Superior temporal gyrus (tissue), 1 donor: Measurements from ENCODE around the gene ADARB2.

Experiments used
- DNase-seq: peaks from one replicate; pipeline ENCODE4 v3.0.0-alpha.2; 2016; ENCODE audit errors: extremely low spot score

ADARB2 gene

DNA sequence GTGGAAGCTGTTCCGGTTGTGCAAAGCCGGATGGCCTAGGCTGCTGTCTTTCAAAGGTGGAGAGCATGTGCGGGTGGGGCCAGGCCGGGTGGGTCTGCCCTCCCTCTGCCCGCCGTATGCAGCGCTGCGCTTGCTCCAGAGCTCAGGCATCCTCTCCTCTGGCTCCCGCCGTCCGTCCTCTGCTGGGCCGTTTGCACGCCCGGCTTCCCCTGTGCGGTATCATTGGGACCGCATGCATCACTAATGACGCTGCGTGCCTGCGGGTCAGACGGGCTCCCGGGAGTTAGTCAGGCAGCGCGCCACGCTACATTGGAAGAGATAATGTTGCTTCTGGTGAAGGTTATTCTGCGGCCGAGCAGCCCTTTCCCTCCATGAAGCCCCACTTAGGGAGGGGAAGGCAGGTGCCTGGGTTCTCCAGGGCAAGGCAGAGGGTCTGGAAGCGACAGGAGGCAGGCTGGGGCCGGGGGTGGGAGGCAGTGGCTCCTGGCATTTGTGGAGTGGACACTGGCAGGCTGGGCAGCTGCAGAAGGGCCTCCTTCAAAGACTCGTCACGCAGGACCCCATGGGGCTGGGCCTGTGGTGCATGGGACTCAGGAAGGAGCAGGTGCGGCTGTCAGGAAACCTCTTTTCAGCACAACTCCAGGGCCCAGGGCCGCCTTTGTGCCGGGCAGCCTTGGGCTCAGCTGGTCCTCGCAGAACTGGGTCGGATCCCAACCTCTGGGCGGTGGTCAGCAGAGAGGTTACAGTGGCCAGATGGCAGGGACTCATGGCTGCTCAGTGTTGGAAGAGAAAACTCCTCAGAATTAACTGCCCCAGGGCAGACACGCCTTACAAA lies 362.6 kb downstream of the ADARB2 start:
- DNase-seq: no peak

- no peak for DNase-seq
Observed at GRCh38 chr10:1373287-1373686, 364.0 kb downstream of the ADARB2 start.

DNA sequence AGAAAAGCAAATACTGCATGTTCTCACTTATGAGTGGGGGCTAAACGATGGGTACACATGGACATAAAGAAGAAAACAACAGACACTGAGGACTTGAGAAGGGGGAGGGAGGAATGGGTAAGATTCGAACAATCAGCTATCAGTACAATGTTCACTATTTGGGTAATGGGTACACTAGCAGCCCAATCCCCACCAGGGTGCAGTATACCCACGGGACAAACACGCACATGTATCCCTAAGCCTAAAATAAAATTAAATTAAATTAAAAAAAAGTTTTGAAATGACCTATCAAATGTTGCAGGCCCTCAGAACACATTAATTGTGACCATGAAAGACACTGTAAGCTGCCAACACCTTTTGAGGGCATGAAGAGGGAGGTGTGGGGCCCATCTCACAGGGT lies 365.1 kb downstream of the ADARB2 start:
- DNase-seq: no peak

DNA sequence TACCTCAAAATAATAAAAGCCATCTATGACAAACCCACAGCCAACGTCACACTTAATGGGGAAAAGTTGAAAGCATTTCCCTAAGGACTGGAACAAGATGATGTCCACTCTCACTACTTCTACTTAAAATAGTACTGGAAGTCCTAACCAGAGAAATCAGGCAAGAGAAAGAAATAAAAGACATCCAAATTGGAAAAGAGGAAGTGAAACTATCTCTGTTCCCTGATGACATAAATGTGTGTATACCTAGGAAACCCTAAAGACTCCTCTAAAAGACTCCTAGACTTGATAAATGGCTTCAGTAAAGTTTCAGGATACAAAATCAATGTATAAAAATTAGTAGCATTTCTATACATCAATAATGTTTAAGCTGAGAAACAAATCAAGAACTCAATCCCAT lies 367.0 kb downstream of the ADARB2 start:
- no peak for DNase-seq

DNA sequence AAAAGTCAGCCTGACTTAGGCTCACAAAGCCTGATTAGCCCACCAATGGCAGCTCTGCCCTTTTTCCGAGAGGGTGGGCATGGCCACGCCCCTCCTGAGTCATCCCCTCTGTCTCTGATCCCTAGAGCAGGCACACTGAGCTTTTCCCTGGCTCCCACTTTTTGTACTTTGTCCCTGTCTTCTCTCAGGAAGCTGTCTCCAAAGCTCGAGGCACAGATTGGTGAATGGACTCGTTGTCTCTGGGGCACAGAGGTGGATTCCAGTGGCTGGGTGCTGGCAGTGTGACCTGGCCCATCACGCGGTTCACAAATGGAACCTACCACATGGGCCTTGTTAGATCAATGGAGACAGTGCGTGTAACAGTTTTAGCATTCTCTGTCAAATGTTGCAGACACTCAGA lies 367.7 kb downstream of the ADARB2 start:
- DNase-seq: no peak

DNA sequence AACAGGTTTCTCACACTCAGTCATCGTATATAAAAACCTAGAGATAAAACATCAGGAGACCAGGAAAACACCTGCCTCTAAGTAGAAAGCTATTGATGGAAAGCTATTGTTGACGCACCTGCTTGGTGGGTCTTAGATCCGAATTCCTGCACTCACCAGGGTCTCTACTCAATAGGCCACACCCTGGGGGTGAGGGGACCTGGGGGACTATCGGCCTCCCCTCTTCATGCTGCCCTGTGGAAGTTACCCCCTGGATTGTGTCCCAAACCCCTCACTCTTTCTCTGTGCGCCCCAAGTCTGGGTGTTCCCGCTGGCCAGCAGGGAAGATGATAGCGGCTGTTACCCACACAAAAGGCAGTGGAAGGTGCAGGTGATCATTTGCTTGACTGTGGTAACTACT lies 368.1 kb downstream of the ADARB2 start:
- no peak for DNase-seq

- DNase-seq: no peak
Observed at GRCh38 chr10:1368842-1369171, 368.5 kb downstream of the ADARB2 start.

GRCh38 chr10:1367938-1368841 lies 369.1 kb downstream of the ADARB2 start:
- DNase-seq: no peak

DNA sequence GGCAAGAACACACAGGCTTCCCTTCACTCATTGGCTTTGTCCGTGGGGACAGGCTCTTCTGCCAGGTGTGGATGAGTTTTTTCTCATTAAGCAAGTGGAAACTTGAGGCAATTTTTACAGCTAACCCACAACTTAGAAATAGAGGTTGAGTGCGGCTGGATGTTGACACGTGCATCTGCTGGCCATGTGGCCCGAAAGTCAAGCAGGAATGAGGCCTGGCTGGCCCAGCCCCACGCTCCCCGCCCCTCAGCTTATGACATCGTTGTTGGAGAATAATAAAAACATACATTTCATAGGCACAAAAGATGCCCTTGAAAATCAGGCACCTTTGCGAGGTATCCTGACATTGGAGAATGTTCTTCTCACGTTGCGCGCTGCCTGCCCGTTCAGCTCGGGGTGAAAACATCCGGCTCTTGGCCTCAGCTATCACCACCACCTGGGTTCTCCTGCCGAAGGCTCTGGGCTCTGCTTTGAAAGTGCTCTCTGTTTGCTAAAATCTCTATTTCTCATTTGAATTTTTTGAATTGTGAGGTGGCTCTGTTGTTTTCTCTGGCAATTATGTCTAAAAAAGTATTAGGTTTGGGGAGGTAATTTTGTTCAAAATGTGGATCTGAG lies 370.4 kb downstream of the ADARB2 start:
- no peak for DNase-seq

- DNase-seq: no peak
Observed at GRCh38 chr10:1366322-1366691, 371.0 kb downstream of the ADARB2 start.

DNA sequence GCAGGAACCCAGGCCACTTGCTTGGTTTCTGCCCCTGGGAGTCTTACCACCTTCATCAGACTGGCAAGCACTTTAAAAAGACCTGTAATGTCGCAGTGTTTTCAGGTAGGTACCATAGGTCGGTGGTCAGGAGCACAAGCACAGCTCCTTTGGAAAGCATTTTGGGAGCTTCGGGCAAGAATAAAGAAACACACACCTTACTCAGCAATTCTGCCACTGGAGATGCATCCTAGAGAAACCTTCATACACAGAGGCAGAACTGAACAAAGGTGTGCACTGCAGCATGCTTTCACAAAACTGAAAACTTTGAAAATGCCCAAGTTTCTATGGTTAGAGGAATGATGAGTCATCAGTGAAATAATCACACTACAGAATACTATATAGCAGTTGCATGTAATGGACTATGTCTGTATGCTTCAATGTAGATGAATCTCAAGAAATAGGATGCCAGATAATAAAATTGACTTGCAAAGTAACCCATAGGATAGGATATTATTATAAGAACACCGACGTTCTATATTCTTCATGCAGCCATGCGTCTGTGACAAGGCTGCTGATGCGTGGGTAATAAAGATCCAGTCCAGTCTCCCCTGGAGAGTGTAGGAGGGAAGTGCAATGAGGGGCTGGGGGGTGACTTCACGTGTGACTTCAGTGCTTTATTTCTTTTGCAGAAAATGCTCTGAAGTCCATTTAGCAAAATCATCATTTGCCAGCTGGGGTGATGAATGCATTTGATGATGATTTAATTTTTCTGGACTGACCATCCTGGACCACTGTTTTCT lies 371.6 kb downstream of the ADARB2 start:
- DNase-seq: no peak

GRCh38 chr10:1364151-1364910 lies 373.0 kb downstream of the ADARB2 start:
- DNase-seq: no peak

DNA sequence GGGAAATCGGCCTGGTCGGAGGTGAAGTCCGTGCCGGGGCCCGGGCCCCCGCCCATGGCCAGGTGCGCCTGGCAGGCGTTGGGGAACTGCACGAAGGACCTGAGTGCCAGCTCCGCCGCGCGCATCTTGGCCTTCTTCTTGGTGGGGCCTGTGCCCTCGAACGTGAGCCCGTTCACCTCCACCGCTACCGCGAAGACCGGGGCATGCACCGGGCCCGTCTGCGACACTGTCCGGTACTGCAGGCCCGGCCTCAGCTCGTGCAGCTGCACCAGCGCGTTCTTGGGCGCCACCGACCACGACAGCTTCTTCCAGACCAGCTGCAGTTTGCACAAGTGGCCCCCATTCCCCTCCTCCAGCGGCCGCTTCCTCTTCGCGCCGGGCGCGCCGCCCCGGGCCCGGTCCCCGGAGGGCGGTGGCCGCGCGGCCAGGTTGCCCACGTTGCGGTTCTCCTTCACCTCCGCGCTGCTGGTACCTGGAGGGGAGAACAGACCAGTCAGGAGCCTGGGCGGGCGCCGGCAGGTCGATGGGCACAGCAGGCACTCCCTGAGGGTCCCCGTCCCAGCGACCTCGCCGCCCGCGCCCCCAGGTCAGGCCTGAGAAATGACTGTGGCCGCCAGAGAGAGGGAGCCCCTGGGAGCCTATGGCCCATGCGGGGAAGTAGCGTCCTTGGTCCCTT lies 373.7 kb downstream of the ADARB2 start:
- no peak for DNase-seq

DNA sequence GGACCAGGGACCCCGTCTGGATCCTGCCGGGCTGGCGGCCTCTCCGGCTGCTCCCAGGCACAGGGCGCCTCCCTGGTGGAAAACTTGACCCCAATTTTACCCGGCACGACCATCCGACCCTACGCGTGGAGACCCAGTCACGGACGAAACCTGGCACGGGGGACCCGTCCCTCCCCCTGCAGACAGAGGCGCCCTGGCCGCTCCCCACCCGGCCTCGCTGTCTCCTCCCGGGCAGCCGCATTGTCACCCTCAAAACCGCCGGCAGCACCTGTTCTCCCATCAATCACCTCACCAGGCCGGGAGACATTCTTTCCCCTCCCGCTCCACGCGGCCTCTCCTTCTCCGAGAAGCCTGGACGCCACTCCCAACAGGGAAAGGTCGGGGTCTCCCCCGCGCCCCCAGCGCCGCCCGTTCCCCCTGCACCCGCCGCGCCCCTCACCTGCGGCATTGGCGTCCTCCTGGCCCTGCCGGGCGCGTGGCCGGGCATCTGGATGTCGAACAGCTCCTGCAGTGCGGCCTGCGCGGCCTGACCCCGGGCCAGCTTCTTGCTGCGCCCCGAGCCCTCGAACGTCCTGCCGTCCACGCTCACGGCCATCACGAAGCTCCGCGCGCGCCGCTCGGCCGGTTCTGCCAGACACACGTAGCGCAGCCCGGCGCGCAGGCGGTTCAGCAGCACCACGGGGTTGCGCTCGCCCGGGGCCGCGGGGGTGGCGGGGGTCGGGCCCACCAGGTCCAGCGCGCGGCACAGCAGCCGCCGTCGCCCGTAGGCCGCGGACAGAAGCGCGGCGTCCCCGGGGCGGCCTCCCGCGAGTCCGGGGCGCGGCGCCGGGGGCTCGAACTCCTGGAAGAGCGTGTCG lies 374.5 kb downstream of the ADARB2 start:
- no peak for DNase-seq

DNA sequence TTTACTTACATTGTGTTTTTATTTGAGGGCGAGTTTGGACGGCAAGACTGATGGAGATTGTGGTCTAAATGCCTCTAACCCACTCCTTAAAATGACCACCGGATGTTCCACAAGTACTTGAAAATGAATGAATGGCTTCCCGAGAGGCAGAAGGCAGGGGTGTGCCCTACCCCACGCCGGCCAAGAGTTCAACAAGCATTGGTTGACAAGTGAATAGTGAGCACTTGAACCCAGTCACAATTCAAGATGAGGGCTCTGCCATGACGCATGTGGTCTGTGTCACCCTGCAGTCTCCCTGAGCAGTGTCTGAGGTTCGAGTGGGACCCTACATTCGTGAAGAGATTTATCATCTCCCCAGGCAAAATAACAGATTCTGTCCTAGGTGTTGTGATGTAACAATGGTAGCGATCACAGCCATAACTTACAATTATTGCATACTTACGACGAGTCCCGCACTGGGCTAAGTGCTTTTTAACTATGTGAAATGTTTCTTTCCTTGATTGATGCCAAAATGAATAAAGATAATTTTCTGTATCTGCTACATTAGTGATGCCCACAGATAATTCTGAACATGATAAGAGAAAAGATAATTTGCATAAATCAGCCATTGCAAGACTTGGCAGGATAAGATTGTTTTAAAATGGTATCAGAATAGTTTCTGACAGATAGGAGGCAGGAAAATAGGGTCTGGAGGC lies 375.8 kb downstream of the ADARB2 start:
- no peak for DNase-seq

DNA sequence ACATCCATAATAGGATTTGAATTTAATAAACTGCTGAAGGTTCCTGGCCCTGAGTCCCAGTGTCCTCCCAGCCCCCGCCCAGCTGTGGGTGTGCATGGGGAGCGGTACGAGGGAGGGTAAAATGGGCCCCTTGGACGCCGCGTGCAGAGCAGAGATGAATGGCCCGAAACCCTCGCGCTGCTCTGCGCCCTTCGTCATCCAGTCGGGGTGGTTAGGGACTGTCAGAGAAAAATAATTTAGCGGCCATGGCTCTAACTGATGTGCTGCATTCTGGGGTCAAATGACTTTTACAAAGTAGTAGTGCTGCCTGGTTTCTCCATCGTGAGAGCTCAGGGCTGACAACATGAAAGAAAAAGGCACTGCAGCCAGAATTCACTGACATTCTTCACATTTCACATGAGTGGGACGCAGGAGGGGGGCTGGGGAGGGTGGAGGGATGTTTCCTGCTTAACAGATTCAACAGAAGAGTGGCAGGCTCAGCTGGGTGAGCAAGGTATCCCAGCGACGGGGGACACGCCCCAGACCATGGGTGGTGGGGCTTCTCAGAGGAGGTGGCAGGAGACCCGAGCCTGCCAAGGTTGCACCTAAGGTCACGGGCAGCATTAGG lies 376.7 kb downstream of the ADARB2 start:
- DNase-seq: no peak

GRCh38 chr10:1360011-1360557 lies 377.2 kb downstream of the ADARB2 start:
- DNase-seq: no peak

GRCh38 chr10:1359626-1359955 lies 377.7 kb downstream of the ADARB2 start:
- DNase-seq: no peak
